ENCODE data around the gene LLCFC1. TPM values are rescaled to one million over a fixed set of nuclear protein-coding genes. Genes with fewer than 3 reads are reported as not detected.

The LLCFC1 gene
- total and polyA plus RNA-seq, 8 donors = 0.21 to 0.77 (median 0.43) TPM; not detected in 1

DNA sequence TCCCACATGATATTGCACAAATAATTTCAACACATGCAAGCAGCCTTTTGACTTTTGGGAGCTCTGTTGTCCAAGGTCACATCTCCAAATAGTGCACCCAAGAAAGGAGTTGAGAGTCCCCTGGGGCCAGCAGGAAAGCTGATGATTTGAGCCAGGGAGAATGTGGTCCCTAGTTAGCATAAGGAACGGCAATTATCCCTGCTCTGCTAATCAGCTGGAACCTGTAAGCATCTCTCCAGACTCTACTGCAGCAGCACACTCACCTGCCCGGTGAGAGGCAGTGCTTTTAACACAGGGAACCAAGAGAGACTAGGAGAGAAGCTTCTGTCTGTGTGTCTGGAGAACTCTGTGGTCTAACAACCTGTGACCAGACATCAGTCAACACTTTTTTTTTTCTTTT is 22.8 kb upstream of the LLCFC1 start:
- TF ChIP-seq, protein P1, sequence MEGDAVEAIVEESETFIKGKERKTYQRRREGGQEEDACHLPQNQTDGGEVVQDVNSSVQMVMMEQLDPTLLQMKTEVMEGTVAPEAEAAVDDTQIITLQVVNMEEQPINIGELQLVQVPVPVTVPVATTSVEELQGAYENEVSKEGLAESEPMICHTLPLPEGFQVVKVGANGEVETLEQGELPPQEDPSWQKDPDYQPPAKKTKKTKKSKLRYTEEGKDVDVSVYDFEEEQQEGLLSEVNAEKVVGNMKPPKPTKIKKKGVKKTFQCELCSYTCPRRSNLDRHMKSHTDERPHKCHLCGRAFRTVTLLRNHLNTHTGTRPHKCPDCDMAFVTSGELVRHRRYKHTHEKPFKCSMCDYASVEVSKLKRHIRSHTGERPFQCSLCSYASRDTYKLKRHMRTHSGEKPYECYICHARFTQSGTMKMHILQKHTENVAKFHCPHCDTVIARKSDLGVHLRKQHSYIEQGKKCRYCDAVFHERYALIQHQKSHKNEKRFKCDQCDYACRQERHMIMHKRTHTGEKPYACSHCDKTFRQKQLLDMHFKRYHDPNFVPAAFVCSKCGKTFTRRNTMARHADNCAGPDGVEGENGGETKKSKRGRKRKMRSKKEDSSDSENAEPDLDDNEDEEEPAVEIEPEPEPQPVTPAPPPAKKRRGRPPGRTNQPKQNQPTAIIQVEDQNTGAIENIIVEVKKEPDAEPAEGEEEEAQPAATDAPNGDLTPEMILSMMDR (IDR thresholded peaks at IDR 0.05) = no peak
- H3K4me3 ChIP-seq = no peak overlapping the region
- no peaks in the 10 kb centered on the region for H3K9me3 ChIP-seq
- no peaks in the 10 kb centered on the region for H3K27me3 ChIP-seq
- H3K4me1 ChIP-seq = no peaks in the 10 kb centered on the region
- ATAC-seq (no peak), DNase-seq (no peak)
- H3K36me3 ChIP-seq = no peaks in the 10 kb centered on the region
- intact Hi-C loops (cut with DNase I) = no loop called here
- H3K27ac ChIP-seq = no peak overlapping the region

- no peaks in the 10 kb centered on the region for H3K27me3 ChIP-seq
- ATAC-seq (no peak), DNase-seq (no peak)
- intact Hi-C loops (cut with DNase I) = no loop called here
- H3K4me1 ChIP-seq = no peaks in the 10 kb centered on the region
- H3K36me3 ChIP-seq = no peaks in the 10 kb centered on the region
- H3K9me3 ChIP-seq = no peaks in the 10 kb centered on the region
- H3K27ac ChIP-seq = no peak overlapping the region
- TF ChIP-seq, protein P1 (IDR thresholded peaks at IDR 0.05) = no peak
- no peak overlapping the region for H3K4me3 ChIP-seq
Measured at GRCh38 chr7:142917447-142917846, 21.8 kb upstream of the LLCFC1 start.

- no peaks in the 10 kb centered on the region for H3K9me3 ChIP-seq
- intact Hi-C loops (cut with DNase I) = no loop called here
- TF ChIP-seq, protein P1 (IDR thresholded peaks at IDR 0.05) = no peak
- H3K27ac ChIP-seq = no peak overlapping the region
- H3K4me3 ChIP-seq = no peak overlapping the region
- H3K36me3 ChIP-seq = no peaks in the 10 kb centered on the region
- H3K27me3 ChIP-seq = no peaks in the 10 kb centered on the region
- DNase-seq (no peak), ATAC-seq (no peak)
- H3K4me1 ChIP-seq = no peaks in the 10 kb centered on the region
Measured at GRCh38 chr7:142918901-142919300, 20.4 kb upstream of the LLCFC1 start.

- no peaks in the 10 kb centered on the region for H3K9me3 ChIP-seq
- DNase-seq (no peak), ATAC-seq (no peak)
- H3K27me3 ChIP-seq = no peaks in the 10 kb centered on the region
- H3K27ac ChIP-seq = no peak overlapping the region
- TF ChIP-seq, protein P1 (IDR thresholded peaks at IDR 0.05) = no peak
- no peak overlapping the region for H3K4me3 ChIP-seq
- no peaks in the 10 kb centered on the region for H3K4me1 ChIP-seq
- intact Hi-C loops (cut with DNase I) = no loop called here
- no peaks in the 10 kb centered on the region for H3K36me3 ChIP-seq
Measured at GRCh38 chr7:142919656-142920055, 19.6 kb upstream of the LLCFC1 start.

- no peak overlapping the region for H3K27ac ChIP-seq
- no peaks in the 10 kb centered on the region for H3K36me3 ChIP-seq
- H3K4me1 ChIP-seq = peaks cover 0 to 9% of the 10 kb centered on the region in 2 donors
- H3K27me3 ChIP-seq = no peaks in the 10 kb centered on the region
- H3K4me3 ChIP-seq = no peak overlapping the region
- H3K9me3 ChIP-seq = no peaks in the 10 kb centered on the region
- intact Hi-C loops (cut with DNase I) = no loop called here
- ATAC-seq (no peak), DNase-seq (no peak)
- TF ChIP-seq, protein P1 (IDR thresholded peaks at IDR 0.05) = no peak
Measured at GRCh38 chr7:142923391-142923790, 15.9 kb upstream of the LLCFC1 start.

Measured in left lung (tissue), 10 donors.